ENCODE measurements around the gene NEUROG2.
"Not testable (repeated sequence)": the region's sequence is repeated elsewhere in the genome, so short reads cannot be mapped to it uniquely, and the experiment has no call there.

The NEUROG2 gene

GRCh38 chr4:112492321-112492720 is 23.7 kb downstream of the NEUROG2 start:
- no peak for DNase-seq (ENCODE audit: low read depth, low spot score)

- DNase-seq (ENCODE audit: low read depth, low spot score), result not testable (repeated sequence)
These were observed 25.2 kb downstream of the NEUROG2 start for GRCh38 chr4:112490808-112491207.

- DNase-seq (ENCODE audit: low read depth, low spot score), result no peak
These were observed 30.1 kb downstream of the NEUROG2 start for GRCh38 chr4:112485930-112486329.

- no peak for DNase-seq (ENCODE audit: low read depth, low spot score)
These were observed 42.0 kb downstream of the NEUROG2 start for GRCh38 chr4:112473985-112474384.

- no peak for DNase-seq (ENCODE audit: low read depth, low spot score)
These were observed 43.7 kb downstream of the NEUROG2 start for GRCh38 chr4:112472318-112472717.
